DMS114 treated with DMSO at 0.1 percent for 48 hours (cell line): Measurements from ENCODE around the gene SHROOM3.

ENCODE experiments used
- DNase-seq: peaks from one replicate; lab custom pipeline; 2025; ENCODE audit not compliant: unreplicated experiment; lab: John Stamatoyannopoulos, UW

The SHROOM3 gene

GRCh38 chr4:76614589-76614988 lies 179.6 kb downstream of the SHROOM3 start:
- no peak for DNase-seq

DNA sequence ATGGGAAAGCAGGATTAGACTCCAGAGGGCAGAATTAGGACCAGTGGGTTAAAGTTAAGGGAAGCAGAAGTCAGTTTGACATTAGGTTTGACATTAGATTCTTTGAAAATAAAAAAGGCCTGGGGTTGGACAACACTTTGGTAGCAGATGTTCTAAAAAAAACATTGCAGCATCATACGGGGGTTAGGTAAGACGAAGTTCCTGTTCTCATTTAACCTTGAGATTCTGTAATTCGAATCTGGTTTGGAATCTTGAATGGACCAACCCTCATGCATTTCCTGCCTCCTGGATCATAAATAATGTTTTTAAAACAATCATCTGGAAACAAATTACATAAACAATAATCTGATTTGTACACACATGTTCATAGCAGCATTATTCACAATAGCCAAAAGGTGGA lies 181.0 kb downstream of the SHROOM3 start:
- DNase-seq, result no peak

DNA sequence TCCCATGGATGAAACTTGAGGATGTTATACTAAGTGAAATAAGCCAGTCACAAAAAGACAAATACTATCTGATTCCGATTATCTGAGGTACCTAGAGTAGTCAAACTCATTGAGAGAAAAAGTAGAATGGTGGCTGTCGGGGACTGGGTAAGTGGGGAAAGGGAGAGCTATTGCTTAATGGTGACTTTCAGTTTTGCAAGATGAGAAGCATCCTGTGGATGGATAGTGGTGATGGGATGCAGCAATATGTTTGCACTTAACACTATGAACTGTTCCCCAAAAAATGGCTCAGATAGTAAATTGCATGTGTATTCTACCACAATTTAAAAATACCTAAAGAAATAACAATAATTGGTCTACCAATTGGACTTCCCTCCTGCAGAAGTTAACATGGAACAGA lies 181.5 kb downstream of the SHROOM3 start:
- DNase-seq, result no peak

GRCh38 chr4:76620723-76621468 lies 185.9 kb downstream of the SHROOM3 start:
- DNase-seq, result no peak

GRCh38 chr4:76622126-76622525 lies 187.1 kb downstream of the SHROOM3 start:
- DNase-seq, result no peak

DNA sequence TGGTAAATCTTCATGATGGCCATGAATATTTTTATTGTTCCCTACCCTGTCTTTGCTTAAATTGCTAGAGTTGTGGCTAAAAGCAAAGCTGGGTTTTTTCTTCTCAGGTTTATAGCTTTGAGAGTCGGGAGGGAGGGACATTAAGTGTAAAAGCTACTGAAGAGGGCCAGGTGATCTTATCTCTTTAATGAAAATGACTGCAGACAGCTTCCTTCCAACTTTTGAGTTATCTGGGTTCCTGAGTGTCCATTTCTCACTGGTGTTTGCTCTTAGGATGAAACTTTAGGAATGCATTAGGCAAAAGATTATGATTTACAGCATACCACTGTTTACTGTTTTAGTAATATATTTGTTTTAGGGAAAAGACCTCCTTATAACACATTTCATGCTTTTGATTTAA lies 187.7 kb downstream of the SHROOM3 start:
- DNase-seq, result no peak

DNA sequence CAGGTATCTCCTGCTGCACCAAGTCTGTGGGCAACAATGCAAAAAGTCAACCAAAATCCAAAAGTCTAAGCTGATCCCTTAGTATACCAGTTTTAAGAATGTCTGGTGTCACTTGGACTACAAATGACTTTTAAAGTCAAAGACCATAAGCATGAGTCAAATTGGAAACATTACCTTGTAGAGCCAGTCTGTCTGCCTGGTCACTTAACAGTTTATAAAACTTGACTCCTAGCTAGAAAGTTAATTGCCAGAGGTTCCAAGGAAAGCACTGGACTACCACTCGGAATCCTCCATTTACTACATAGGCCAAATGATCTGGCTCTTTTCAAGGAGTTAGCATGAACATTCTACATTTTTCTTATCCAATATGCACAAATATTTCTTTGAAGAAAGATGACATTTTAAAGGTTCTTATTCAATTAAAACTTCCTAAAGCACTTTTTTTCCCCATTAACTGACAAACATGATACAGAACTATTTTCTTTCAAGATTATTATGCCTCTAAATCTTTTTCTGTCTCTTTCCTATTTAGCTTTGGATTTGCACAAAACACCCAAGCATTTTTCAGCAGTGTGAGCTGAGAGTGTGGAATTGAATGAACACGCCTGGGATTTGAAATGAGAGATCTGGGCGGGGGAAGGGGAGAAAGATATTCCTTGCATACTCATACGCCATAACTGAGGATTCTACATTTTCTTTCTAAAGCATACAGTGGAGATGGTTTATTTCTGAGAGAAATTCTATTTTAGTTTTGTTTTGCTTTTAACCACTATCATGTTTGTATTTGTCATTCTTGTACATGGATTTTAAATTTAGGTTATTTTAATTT lies 188.4 kb downstream of the SHROOM3 start:
- DNase-seq, result no peak

DNA sequence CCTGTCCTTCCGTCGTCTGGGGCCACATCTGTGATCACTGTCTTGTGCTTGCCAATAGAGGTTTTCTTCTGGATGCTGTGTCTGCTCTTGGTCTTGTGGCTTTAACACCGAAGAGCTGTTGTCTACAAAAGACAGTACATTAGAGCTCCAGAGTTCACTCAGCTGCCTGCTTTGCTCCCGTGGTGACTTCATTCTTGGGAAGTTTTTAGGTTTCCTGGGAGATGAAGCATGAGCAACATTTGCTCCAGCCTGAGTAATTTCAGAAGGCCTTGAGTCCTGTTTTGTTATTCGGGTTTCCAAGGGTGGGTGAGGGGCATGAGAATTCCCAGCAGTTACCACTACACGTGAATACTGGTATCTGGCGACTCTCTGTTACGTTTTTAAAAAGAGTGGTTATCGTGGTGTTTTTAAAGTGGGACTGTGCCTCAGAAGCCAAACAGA lies 189.2 kb downstream of the SHROOM3 start:
- DNase-seq, result no peak

DNA sequence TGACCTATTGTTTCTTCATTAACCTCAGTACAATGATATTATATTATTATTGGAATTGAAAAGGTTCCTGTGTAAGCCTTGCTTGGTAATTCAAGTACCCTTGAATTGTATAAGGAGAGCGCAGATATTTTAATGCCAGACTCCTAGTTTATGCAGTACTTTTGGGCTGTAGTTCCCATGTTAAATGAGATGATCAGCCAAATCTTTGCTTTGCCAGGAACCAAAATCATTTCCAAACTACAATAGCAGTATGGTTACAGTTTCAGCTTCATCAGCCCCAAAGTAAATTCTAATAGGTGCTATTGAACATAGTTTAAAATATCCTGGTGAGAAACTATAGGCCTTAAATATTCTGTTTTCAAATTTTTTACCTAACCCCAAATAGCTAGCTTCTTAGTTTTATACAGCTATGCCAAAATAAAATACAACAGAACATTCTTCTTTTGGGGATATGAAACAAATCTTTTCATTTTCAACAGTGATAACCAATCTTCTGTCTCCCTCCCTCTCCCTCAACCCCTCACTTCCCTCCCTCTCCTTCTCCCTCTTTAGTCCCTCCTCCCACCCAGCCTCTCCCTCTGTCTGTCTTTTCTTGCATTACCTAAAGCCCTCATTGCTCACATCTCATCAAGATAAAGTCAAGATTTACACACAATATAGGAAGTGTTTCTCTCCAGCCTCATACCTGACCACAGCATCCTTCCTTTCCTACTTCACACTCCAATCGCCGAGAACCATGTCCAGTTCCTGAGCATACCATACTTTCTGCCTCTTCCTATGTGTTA lies 190.1 kb downstream of the SHROOM3 start:
- no peak for DNase-seq

- DNase-seq, result no peak
These were observed 191.8 kb downstream of the SHROOM3 start for GRCh38 chr4:76626686-76627465.

GRCh38 chr4:76628251-76628650 lies 193.2 kb downstream of the SHROOM3 start:
- DNase-seq, result no peak

GRCh38 chr4:76630741-76631140 lies 195.7 kb downstream of the SHROOM3 start:
- DNase-seq, result no peak

DNA sequence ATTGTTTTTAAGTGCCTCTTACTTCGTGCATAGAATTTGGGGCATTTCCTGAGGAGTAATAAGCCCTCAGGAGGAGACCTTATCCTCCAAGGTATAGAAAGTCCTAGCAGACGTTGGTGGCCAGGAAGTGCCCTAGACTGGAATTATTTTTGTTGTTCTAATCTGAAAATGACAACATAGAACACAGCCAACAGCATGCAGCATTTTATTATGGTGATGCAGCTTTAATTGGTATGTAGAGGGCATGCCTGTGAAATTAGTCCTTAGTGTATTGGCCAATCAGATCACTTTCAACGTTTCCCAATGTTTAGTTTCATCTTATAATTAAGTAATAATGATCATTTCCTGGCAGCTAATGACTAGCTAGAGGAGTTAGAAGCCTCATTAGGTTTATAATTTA lies 199.2 kb downstream of the SHROOM3 start:
- no peak for DNase-seq

DNA sequence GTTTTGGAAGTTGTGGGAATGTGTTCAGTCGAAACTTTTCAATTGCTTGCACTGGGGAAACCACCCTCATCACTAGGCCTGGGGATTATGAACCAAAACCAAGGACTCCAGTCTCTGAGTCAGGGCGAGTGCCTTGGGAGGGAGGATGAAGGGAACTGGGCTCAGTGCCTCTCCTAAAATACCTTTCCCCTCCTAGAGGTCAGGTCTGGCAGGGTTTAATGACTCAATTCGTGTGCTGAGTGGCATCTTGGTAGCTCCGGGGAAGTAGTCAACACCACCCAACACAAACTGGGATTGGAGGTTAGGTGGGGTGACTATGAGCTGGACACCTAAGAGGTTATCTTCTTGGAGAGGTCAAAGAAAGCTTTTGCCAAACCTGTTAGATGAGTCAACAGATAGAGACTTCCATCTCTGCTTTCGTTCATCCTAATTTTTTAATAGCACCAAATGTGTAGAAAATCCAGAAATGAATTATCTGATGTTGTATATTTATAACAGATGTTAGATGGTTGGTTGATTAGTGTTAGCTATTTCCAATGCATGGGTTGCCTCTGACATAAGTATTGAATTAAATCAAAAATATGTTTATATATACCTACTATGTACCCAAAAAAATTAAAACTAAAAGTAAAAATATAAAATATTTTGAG lies 202.8 kb downstream of the SHROOM3 start:
- no peak for DNase-seq

DNA sequence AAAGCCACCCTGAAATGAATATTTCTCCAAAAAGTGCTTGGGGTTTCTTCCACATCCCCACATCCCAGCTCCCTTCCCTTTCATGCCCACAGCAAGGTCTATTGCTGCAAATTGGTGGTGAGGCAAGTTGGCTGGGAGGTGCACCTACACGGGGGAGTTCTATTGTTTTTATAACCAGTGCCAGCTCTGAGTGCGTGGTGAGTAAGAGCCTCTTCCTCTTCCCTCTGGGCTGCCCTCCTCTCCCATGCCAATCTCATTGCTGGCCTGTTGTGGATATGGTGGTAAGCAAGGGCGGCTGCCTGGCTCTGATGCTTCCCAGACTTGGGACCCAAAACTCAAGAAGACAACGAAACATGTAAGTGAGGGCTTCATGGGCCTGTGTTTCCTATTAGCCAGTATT lies 204.3 kb downstream of the SHROOM3 start:
- DNase-seq, result no peak

DNA sequence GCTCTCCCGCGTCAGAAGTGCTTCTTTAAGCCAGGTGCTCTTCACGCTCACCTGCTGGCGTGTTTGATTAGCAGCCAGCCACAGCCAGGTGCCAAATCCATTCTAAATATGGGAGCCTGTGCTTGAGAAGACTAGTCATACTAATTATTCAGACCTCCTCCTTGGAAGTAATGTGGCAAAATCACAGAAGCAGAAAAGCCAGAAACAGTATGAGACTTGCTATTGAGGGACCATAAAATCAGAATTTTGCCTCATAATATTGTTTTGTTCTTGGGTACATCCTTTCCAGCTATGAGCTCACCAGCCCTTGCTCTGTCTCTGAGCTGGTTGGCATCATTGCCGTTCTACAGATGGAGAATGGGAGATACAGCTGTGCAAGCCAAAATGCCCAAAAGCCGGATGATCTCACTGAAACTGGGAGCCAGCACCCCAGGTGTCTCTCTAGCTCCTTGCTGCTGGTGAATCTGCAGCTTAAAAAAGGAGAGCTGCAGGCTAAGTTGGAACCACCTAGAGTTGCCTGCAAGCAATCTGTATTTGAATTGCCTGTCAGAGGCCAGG lies 205.4 kb downstream of the SHROOM3 start:
- DNase-seq, result no peak

DNA sequence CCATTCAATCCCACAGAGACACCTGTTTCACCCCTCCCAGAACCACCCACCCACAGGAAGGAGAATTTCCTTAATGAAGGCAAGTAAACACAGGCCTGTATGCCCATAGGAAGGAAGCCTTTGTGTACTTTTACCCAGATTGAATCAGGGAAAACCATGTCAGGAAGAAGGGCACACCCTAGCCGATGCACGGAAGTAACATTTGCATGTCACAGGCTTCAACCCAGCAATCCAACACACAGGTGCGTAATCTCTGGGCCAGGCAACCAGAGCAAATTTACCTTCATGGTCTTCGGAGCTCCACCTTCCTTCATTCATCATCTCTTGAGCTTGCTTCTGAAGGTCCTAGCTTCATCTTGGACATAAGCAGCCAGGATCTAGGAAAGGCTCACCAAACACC lies 206.3 kb downstream of the SHROOM3 start:
- no peak for DNase-seq

DNA sequence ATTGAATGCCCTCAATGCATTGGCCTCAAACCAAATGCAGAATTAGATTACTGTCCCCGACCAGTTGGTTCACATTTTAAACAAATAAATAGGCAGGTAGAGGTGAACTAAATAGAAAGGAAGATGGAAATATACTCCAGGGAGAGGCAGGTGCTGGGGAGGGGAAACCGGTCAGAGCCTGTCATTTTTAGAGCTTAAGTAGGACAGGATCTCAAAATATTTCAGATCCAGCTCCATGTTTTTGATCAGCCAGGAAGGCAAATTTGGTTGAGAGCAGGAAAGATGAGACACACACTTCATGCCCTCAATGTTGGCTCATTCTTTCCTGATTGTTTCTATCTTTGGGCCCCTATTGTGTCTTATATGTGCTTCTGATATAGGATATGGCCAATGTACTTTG lies 206.7 kb downstream of the SHROOM3 start:
- no peak for DNase-seq

- no peak for DNase-seq
These were observed 209.9 kb downstream of the SHROOM3 start for GRCh38 chr4:76644831-76645485.

DNA sequence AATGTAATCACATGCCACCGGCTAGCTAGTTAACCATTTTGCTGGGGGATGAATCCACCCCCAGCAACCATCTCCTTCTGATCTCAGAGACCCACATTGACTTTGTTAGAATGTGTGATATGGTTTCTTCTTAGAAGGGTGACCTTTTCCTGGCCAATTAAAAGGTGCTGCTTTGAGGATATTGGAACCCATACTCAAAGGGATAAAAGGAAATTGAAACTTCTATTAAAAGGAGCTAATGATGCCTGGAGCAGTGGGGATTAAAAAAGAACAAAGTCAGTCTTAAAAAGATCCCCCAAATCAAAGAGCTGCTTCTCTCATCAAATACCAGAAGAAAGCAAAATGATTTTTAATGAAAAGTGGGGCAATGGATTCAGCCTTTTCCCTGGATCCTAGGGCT lies 214.1 kb downstream of the SHROOM3 start:
- no peak for DNase-seq
